Measurements from ENCODE around the gene NECTIN3.

Gene NECTIN3, protein sequence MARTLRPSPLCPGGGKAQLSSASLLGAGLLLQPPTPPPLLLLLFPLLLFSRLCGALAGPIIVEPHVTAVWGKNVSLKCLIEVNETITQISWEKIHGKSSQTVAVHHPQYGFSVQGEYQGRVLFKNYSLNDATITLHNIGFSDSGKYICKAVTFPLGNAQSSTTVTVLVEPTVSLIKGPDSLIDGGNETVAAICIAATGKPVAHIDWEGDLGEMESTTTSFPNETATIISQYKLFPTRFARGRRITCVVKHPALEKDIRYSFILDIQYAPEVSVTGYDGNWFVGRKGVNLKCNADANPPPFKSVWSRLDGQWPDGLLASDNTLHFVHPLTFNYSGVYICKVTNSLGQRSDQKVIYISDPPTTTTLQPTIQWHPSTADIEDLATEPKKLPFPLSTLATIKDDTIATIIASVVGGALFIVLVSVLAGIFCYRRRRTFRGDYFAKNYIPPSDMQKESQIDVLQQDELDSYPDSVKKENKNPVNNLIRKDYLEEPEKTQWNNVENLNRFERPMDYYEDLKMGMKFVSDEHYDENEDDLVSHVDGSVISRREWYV

GRCh38 chr3:111071257-111072030 lies at the start of gene NECTIN3:
Gene NECTIN3 (plus strand): TSS chr3:111071816. CDS start chr3:111072018, 202 bp downstream.
- DNase-seq: peak; percentile 93

DNA sequence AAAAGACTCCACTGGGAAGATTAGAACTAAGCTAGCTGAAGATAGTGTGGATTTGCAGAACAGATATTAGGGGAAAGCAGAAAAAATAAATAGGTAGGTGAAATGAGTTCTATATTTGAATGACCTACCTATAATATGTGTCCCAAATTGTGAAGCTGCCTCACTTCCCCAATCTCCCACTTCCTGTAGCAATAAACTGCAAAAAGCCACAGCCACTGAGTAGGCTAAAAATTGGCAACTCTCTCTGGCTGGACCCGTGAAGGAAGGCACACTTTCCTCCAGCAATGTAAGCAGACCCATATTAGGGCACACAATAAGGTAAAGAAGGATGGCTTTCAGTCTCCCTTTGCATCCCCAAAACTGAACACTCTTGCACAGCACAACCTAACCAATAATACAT lies 43.7 kb upstream of the NECTIN3 start:
- no peak for DNase-seq

DNA sequence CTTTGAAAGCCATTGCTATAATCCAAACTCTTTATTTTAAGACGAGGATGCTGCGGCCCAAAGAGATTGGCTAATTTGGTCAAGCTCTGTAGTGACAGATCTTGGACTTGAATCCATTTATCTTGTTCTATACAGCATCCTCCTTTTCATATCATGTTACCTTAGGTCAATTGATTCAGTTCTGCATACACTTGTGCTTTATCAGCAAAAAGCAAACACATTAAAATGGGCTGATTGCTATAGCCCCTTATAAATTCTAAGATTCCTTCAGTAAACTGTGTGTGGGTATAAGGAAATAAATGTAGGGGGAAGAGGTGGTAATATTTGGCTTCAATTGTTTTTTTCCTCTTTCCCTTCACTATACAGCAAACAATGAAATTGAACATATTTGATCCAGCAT lies 40.1 kb upstream of the NECTIN3 start:
- no peak for DNase-seq

- DNase-seq: peak; percentile 3
These were observed 38.9 kb upstream of the NECTIN3 start for GRCh38 chr3:111032677-111033076.

DNA sequence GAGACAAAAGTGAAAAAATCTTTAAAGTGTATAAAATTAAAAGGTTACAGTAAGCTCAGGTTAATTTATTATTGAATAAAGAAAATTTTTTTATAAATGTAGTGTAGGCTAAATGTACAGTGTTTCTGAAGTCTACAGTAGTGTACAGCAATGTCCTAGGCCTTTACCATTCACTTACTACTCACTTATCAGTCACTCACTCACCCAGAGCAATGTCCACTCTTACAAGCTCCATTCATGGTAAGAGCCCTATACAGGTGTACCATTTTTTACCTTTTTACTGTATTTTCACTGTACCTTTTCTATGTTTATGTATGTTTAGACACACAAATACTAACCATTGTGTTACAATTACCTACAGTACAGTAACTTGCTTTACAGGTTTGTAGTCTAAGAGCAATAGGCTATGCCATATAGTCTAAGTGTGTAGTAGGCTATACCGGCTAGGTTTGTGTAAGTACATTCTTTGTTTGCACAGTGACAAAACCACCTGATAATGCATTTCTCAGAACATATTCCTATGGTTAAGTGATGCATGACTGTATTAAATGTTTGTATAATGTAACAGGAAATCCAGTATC lies 38.1 kb upstream of the NECTIN3 start:
- peak; percentile 83 for DNase-seq

- peak; percentile 16 for DNase-seq
These were observed 36.3 kb upstream of the NECTIN3 start for GRCh38 chr3:111035316-111035715.

GRCh38 chr3:111035902-111036301 lies 35.7 kb upstream of the NECTIN3 start:
- peak; percentile 23 for DNase-seq

GRCh38 chr3:111040959-111041358 lies 30.7 kb upstream of the NECTIN3 start:
- DNase-seq: no peak

- no peak for DNase-seq
These were observed 26.1 kb upstream of the NECTIN3 start for GRCh38 chr3:111045564-111045963.

DNA sequence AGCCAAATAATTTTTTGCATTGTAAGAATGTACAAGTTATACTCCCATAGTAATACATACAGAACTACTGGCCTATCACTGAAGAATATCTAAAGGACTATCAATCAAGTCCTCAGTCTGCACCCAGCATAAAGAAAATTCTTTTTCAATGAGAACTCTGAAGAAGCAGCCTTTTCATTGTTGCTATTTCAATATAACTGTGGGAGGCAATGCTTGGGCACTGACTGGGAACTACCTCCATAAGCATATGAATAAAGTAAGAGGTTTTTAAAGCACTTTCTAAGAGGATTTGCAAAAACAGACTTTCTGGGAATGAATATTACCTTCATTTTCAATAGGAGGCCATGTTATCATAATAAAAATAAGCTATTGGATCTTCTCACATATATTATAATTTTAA lies 24.6 kb upstream of the NECTIN3 start:
- no peak for DNase-seq

GRCh38 chr3:111047812-111048435 lies 23.7 kb upstream of the NECTIN3 start:
- no peak for DNase-seq

- DNase-seq: no peak
These were observed 20.3 kb upstream of the NECTIN3 start for GRCh38 chr3:111051354-111051753.

DNA sequence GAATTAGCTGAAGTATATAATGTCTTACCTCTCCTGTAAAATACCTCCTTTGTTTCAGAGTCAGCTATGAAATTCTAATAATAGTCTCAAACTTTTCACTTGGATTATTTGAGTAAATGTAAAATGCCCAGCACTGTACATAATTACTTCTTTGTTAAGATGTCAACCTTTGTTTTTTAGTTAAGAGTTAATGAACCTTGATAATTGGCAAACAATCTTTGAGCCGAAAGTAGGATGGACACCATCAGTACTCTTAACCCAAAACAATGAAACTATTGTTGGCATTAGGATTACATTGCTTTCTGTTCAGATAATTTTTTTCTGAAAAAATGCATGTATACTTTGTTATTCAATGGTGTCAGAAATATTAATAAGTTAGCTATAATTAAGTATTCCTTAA lies 3.0 kb upstream of the NECTIN3 start:
- DNase-seq: no peak

DNA sequence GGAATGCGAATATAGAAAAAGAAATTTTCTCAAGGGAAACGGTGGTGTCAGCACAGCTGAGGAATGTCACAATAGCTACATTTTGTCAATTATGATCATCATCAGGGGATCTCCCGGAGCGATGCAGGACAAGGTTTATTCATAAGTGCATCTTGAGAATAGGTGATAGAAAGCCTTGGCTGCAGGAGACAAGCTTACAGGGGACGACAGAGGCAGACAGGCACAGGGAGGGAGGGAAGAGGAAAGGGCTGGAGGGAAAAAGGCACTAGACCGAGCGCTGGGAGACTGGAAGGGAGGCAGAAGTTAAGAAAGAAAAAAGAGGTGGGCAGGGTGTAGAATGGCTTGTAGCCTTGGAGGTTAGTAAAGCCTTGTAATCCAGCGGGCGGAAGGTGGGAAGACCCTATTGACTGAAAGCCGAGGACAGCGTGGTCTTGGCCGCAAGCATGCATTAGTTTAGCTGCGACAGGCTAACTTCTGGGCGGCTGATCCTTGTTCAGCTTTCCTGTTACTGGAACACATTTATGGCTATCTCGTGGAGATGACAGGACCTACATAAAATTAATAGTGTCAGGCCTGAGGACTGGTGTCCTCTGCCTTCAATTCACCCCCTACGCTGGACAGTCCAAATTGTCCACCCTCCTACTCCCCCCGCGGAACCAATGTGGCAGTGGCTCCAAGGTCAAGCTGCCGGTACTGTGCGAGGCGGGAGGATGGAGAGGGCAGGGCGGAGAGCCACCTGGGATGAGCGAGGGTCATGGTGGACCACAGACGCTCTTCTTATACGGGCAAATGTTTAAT lies 1.4 kb upstream of the NECTIN3 start:
- no peak for DNase-seq

GRCh38 chr3:111070772-111071256 lies 802 bp upstream of the NECTIN3 start:
- DNase-seq: peak; percentile 86

DNA sequence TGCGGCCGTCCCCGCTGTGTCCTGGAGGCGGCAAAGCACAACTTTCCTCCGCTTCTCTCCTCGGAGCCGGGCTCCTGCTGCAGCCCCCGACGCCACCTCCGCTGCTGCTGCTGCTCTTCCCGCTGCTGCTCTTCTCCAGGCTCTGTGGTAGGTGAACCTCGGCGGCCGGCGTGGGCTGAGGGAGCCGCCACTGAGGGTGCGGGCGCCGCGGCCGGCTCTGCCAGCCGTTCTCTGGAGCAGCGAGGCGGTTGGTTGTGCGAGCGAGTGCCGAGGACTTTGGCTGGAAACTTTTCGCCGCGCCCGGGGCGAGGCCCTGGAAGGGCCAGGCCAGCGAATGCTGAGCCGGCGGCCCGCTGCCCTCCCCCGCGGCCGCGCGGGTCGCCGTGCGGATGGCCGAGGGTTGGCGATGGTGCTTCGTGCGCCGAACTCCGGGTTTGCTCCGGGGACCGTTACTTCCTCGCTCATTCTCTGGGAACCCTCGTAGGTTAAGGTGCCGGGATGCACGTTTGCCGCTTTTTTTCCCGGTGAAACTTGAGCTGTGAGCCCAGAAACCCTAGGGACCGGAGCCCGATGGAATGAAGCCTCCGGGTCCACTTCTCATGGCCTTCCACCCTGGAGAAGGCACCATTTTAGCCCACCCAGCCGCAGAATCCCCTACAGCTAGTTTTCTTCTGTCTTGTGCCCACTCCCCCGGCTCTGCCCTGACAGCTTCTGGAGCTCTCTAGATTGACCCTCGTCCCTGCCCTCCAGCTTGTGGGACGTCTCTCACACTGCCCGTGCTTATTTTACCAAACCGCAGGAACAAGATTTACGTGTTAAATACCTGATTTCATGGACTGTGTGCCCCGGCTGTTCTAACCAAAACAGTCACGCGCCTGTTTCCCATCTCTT lies 660 bp downstream of the NECTIN3 start:
- peak; percentile 64 for DNase-seq

DNA sequence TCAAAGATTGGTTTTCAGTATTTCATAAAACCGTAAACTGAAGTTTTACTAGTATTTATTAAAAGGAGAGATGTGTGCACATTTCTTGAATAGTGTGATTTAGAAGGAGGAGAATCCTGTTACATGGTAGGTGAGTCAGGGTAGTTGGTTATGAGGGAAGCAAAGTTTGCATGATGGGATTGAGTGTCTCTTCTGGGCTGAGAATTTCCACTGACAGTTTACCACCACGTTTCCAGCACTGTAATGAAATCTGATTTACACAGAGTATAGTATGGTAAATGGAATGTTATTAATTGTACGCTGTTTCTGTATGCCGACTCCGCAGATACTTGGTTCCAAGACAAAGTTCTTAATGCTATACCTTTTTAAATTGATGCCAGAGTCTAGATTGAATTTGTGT lies 1.6 kb downstream of the NECTIN3 start:
- no peak for DNase-seq

DNA sequence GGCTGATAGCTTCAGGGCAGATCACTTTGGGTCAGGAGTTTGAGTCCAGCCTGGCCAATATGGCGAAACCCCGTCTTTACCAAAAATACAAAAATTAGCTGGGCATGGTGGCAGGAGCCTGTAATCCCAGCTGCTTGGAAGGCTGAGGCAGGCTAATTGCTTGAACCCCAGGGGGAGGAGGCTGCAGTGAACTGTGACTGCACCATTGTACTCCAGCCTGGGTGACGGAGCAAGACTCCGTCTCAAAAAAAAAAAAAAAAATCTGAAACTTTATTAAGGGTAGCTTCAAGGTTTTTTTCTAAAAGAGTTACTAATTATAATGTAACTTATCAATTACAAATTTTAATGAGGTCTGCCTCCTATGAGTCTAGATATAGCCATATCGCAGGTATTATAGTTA lies 5.1 kb downstream of the NECTIN3 start:
- DNase-seq: no peak

DNA sequence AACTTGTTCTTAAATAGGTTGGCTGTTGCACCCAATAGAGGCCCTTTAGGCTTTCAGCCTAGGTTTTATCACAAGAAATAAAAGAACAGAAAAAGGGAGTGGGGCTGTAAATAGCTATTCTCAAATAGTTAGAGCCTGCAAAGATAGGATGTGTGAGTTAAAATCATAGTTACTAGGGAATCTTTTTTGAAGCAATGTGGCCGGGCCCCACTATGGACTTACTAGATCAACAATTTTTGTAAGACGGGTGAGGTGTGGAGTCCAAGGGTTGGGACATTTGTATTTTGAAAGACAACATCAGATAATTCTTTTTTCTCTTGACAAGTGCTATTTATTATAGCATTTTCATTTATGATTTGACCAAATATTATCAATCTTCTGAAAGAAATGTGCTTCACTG lies 5.8 kb downstream of the NECTIN3 start:
- DNase-seq: no peak

- peak; percentile 43 for DNase-seq
These were observed 8.8 kb downstream of the NECTIN3 start for GRCh38 chr3:111080413-111080812.

- DNase-seq: no peak
These were observed 9.5 kb downstream of the NECTIN3 start for GRCh38 chr3:111081008-111081545.

Data from DMS53 (cell line).